Fibroblast of lung (primary cell): ENCODE data around the gene GALNT1. TPM values are rescaled to one million over a fixed set of nuclear protein-coding genes. Genes with fewer than 3 reads are reported as not detected.

Source experiments
- DNase-seq, 2 donors: peaks; one replicate each; pipeline versions ENCODE4 v3.0.0 to v3.0.0-alpha.2; 2010; ENCODE audit warnings: low read depth in 2 of 2
- H2AFZ ChIP-seq: 2 replicates; pipeline ENCODE4 v1.5.1; 2012; ENCODE audit warnings: low read length, control low read depth, inconsistent platforms
- H3K27ac ChIP-seq: 2 replicates; pipeline ENCODE4 v1.5.1; 2011; ENCODE audit warnings: low read length, control low read depth; ENCODE audit not compliant: insufficient read depth
- H3K27me3 ChIP-seq: 2 replicates; pipeline ENCODE4 v1.5.1; 2011; ENCODE audit warnings: mild to moderate bottlenecking, low read length; ENCODE audit not compliant: control insufficient read depth, insufficient read depth
- H3K36me3 ChIP-seq: 2 replicates; pipeline ENCODE4 v1.5.1; 2011; ENCODE audit warnings: low read length; ENCODE audit not compliant: control insufficient read depth, insufficient read depth
- H3K4me1 ChIP-seq: 2 replicates; pipeline ENCODE4 v1.5.1; 2011; ENCODE audit warnings: low read length; ENCODE audit not compliant: control insufficient read depth, insufficient read depth; ENCODE audit errors: extremely low read depth
- H3K4me2 ChIP-seq: 2 replicates; pipeline ENCODE4 v1.5.1; 2011; ENCODE audit warnings: low read length, control low read depth; ENCODE audit not compliant: insufficient read depth; ENCODE audit errors: extremely low read depth
- H3K4me3 ChIP-seq, 4 experiments: fragments of 200-600 bp in 1 of 4; sonication (generic) in 1 of 4; replicated peaks in 1 of 4; 2 replicates each; pipeline ENCODE4 v1.5.1; 2011 to 2016; ENCODE audit warnings: low read length in 4 of 4, low read depth in 3 of 4, mild to moderate bottlenecking in 3 of 4, control low read depth in 2 of 4, inconsistent platforms in 1 of 4, mixed read lengths in 1 of 4; ENCODE audit not compliant: insufficient read depth in 1 of 4; ENCODE audit errors: control extremely low read depth in 1 of 4
- H3K79me2 ChIP-seq: 2 replicates; pipeline ENCODE4 v1.5.1; 2012; ENCODE audit warnings: mild to moderate bottlenecking, low read length, inconsistent platforms; ENCODE audit not compliant: control insufficient read depth, insufficient read depth
- H3K9ac ChIP-seq: 2 replicates; pipeline ENCODE4 v1.5.1; 2011; ENCODE audit warnings: mild to moderate bottlenecking, low read length, control low read depth; ENCODE audit not compliant: insufficient read depth
- H3K9me3 ChIP-seq: 2 replicates; pipeline ENCODE4 v1.5.1; 2012; ENCODE audit warnings: low read depth, low read length; ENCODE audit not compliant: control insufficient read depth, insufficient read depth
- H4K20me1 ChIP-seq: 2 replicates; pipeline ENCODE4 v1.5.1; 2011; ENCODE audit warnings: low read length; ENCODE audit not compliant: control insufficient read depth, insufficient read depth; ENCODE audit errors: extremely low read depth
- CTCF ChIP-seq, 2 donors: IDR thresholded peaks in 1 of 2; conservative IDR thresholded peaks in 1 of 2; 1 replicate in 1 of 2; 2 replicates in 1 of 2; pipeline ENCODE4 v1.5.1; 2011 to 2012; ENCODE audit warnings: low read length in 2 of 2, control low read depth in 1 of 2, inconsistent platforms in 1 of 2, low read depth in 1 of 2, mild to moderate bottlenecking in 1 of 2
- EZH2 ChIP-seq: IDR thresholded peaks from 2 replicates; pipeline ENCODE4 v1.5.1; 2012; ENCODE audit warnings: low read length, control low read depth, mild to moderate bottlenecking; ENCODE audit errors: missing control alignments
- polyA plus RNA-seq, 2 donors: library from polyadenylated mRNA; depleted of rRNA in 1 of 2; stranded (reverse) in 1 of 2; unstranded in 1 of 2; fragments of >200 nt; gene quantifications; 2 replicates each; pipeline ENCODE4 v1.2.1, GENCODE V29; 2011 to 2012; ENCODE audit warnings: missing spikeins in 1 of 2
- total RNA-seq: library from RNA; depleted of rRNA; stranded (reverse); fragments of >200 nt; gene quantifications from 2 replicates; pipeline ENCODE4 v1.2.1, GENCODE V29; 2014

GALNT1 gene
- total and polyA plus RNA-seq, 2 donors (not counting 1 experiment from before 2014, with no cell fraction given), result 31.7 to 53.3 TPM

GRCh38 chr18:35624146-35624545 is 42.6 kb downstream of the GALNT1 start:
- H3K27ac ChIP-seq, result no peak overlapping the region
- no peak overlapping the region for H3K9ac ChIP-seq
- TF ChIP-seq EZH2, result no peak
- TF ChIP-seq CTCF (conservative IDR thresholded peaks at IDR 0.05 in 1 of 2, IDR thresholded peaks at IDR 0.05 in 1 of 2; ENCODE audit: low read depth in 1 of 2, low read length in 2 of 2), result no peak
- H3K36me3 ChIP-seq, result no peaks in the 10 kb centered on the region
- H3K4me2 ChIP-seq, result no peak overlapping the region
- no peak for DNase-seq
- H4K20me1 ChIP-seq, result no peaks in the 10 kb centered on the region
- H2AFZ ChIP-seq, result no peak overlapping the region
- no peaks in the 10 kb centered on the region for H3K27me3 ChIP-seq
- no peaks in the 10 kb centered on the region for H3K4me1 ChIP-seq
- no peak overlapping the region for H3K4me3 ChIP-seq
- no peaks in the 10 kb centered on the region for H3K9me3 ChIP-seq
- no peaks in the 10 kb centered on the region for H3K79me2 ChIP-seq

GRCh38 chr18:35625232-35625631 is 43.7 kb downstream of the GALNT1 start:
- no peak overlapping the region for H2AFZ ChIP-seq
- no peaks in the 10 kb centered on the region for H3K4me1 ChIP-seq
- H3K79me2 ChIP-seq, result no peaks in the 10 kb centered on the region
- no peaks in the 10 kb centered on the region for H4K20me1 ChIP-seq
- H3K4me3 ChIP-seq, result no peak overlapping the region
- DNase-seq, result no peak
- no peaks in the 10 kb centered on the region for H3K36me3 ChIP-seq
- no peak overlapping the region for H3K9ac ChIP-seq
- H3K27me3 ChIP-seq, result no peaks in the 10 kb centered on the region
- no peaks in the 10 kb centered on the region for H3K9me3 ChIP-seq
- H3K4me2 ChIP-seq, result no peak overlapping the region
- no peak overlapping the region for H3K27ac ChIP-seq
- TF ChIP-seq CTCF (conservative IDR thresholded peaks at IDR 0.05 in 1 of 2, IDR thresholded peaks at IDR 0.05 in 1 of 2; ENCODE audit: low read depth in 1 of 2, low read length in 2 of 2) (no peak), EZH2 (no peak)

- no peak overlapping the region for H3K27ac ChIP-seq
- no peak for TF ChIP-seq EZH2
- TF ChIP-seq CTCF (conservative IDR thresholded peaks at IDR 0.05 in 1 of 2, IDR thresholded peaks at IDR 0.05 in 1 of 2; ENCODE audit: low read depth in 1 of 2, low read length in 2 of 2), result no peak
- H3K27me3 ChIP-seq, result no peaks in the 10 kb centered on the region
- H3K36me3 ChIP-seq, result no peaks in the 10 kb centered on the region
- no peaks in the 10 kb centered on the region for H3K9me3 ChIP-seq
- H2AFZ ChIP-seq, result no peak overlapping the region
- peaks cover 3% of the 10 kb centered on the region for H4K20me1 ChIP-seq
- peaks cover 7% of the 10 kb centered on the region for H3K4me1 ChIP-seq
- H3K4me2 ChIP-seq, result no peak overlapping the region
- no peak overlapping the region for H3K9ac ChIP-seq
- no peak overlapping the region for H3K4me3 ChIP-seq
- no peak for DNase-seq
- H3K79me2 ChIP-seq, result no peaks in the 10 kb centered on the region
Observed at GRCh38 chr18:35633761-35634160, 52.2 kb downstream of the GALNT1 start.
